ENCODE results near the gene JARID2. TPM values are rescaled to one million over a fixed set of nuclear protein-coding genes. Genes with fewer than 3 reads are reported as not detected.

The JARID2 gene
- total RNA-seq, 1 experiment from 2014 or later, result 6.0 TPM

DNA sequence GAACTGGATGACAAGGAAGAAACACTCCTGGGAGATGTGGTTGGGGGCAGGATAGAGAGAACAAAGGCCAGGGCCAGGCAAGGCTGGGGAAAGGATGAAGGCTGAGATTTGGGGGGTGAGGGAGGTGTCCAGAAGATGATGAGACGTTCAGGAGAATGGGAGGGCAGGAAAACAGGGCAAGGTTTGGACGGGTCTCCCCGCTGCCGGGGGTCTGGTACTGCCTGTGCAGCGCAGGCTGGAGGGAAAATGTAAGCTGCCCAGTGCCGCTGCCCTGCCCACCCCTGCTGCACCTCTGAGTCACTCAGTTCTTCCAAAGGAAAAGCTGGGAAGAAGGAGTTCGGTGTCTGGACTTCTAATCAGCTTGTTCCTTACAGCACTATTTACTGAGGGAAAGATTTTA is 286.1 kb downstream of the JARID2 start:
- ATAC-seq (no peak), DNase-seq (ENCODE audit: low read depth, low spot score) (no peak)
- TF ChIP-seq, protein P1, sequence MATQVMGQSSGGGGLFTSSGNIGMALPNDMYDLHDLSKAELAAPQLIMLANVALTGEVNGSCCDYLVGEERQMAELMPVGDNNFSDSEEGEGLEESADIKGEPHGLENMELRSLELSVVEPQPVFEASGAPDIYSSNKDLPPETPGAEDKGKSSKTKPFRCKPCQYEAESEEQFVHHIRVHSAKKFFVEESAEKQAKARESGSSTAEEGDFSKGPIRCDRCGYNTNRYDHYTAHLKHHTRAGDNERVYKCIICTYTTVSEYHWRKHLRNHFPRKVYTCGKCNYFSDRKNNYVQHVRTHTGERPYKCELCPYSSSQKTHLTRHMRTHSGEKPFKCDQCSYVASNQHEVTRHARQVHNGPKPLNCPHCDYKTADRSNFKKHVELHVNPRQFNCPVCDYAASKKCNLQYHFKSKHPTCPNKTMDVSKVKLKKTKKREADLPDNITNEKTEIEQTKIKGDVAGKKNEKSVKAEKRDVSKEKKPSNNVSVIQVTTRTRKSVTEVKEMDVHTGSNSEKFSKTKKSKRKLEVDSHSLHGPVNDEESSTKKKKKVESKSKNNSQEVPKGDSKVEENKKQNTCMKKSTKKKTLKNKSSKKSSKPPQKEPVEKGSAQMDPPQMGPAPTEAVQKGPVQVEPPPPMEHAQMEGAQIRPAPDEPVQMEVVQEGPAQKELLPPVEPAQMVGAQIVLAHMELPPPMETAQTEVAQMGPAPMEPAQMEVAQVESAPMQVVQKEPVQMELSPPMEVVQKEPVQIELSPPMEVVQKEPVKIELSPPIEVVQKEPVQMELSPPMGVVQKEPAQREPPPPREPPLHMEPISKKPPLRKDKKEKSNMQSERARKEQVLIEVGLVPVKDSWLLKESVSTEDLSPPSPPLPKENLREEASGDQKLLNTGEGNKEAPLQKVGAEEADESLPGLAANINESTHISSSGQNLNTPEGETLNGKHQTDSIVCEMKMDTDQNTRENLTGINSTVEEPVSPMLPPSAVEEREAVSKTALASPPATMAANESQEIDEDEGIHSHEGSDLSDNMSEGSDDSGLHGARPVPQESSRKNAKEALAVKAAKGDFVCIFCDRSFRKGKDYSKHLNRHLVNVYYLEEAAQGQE (IDR thresholded peaks at IDR 0.05; ENCODE audit: insufficient read depth in 1 of 2, low read depth in 2 of 2, low read length in 1 of 2), result no peak
- no peak for TF ChIP-seq SIN3A (IDR thresholded peaks at IDR 0.05; ENCODE audit: borderline replicate concordance, insufficient read depth, low read depth, low read length)
- TF ChIP-seq, protein P2, sequence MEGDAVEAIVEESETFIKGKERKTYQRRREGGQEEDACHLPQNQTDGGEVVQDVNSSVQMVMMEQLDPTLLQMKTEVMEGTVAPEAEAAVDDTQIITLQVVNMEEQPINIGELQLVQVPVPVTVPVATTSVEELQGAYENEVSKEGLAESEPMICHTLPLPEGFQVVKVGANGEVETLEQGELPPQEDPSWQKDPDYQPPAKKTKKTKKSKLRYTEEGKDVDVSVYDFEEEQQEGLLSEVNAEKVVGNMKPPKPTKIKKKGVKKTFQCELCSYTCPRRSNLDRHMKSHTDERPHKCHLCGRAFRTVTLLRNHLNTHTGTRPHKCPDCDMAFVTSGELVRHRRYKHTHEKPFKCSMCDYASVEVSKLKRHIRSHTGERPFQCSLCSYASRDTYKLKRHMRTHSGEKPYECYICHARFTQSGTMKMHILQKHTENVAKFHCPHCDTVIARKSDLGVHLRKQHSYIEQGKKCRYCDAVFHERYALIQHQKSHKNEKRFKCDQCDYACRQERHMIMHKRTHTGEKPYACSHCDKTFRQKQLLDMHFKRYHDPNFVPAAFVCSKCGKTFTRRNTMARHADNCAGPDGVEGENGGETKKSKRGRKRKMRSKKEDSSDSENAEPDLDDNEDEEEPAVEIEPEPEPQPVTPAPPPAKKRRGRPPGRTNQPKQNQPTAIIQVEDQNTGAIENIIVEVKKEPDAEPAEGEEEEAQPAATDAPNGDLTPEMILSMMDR (IDR thresholded peaks at IDR 0.05), result no peak
- no peak for TF ChIP-seq TCF7L2 (IDR thresholded peaks at IDR 0.05; ENCODE audit: low read depth, low read length)
- TF ChIP-seq POLR2AphosphoS5 (IDR thresholded peaks at IDR 0.05; ENCODE audit: low read depth, low read length), result no peak
- intact Hi-C loops (cut with micrococcal nuclease; ENCODE audit: unreplicated experiment) (no loop called here), in situ Hi-C loops (cut with HindIII; ENCODE audit: low pct_unique_long_range_greater_than_20kb, low sequenced_read_pairs) (no loop called here)
- BruUV-seq (replicated peaks), result no TSS peak
- peaks cover 2% of the 10 kb centered on the region; the same call in 1 of the 2 replicates for H3K36me3 ChIP-seq (ENCODE audit: control insufficient read depth, insufficient read depth, low read length)
- no peaks in the 10 kb centered on the region for H3K27me3 ChIP-seq (ENCODE audit: control insufficient read depth, insufficient read depth, low read length)
- H3K4me3 ChIP-seq (ENCODE audit: low read depth in 2 of 2, low read length in 2 of 2), result no peak overlapping the region
- H3K27ac ChIP-seq (ENCODE audit: low read length), result no peak overlapping the region
- no peaks in the 10 kb centered on the region for H3K4me1 ChIP-seq (ENCODE audit: control insufficient read depth, insufficient read depth, low read length)
- CTCF ChIA-PET, result no interaction called here
- POLR2A ChIA-PET, result interaction anchor here (0.6 kb wide), 1 partner anchor 52 kb away, joined by 3 read pairs; no protein-coding TSS in a partner anchor
- no peaks in the 10 kb centered on the region for H3K9me3 ChIP-seq (ENCODE audit: control insufficient read depth, insufficient read depth, low read depth, low read length)

DNA sequence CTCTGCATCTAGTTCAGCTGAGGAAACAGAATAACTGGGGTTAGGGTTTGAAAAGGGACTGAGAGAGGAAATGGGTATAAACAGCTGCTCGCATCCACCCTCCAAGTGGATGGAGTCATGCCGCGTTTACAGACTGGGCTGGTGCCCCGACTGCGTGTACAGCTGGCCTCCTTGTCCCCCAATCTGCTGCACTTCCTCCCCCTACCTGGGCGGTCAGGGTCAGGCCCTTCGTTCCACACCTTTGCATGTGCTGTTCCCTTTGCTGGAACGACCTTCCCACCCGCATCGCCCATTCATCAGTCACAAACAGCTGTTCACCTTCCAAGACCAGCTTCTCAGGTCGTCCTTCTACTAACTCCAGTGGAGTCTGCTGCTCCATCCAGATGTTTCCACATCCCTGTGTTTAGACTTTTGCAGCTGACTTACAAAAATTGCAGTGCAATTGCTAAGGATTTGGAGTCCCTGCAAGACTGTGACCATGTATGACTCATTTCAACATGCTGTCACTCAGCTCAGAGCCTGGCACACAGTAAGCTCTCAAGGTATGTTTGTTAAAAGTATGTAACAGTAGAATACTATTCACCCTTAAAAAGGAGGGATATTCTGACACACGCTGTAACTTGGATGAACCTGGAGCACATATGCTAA is 287.6 kb downstream of the JARID2 start:
- H3K36me3 ChIP-seq (ENCODE audit: control insufficient read depth, insufficient read depth, low read length), result peaks cover 2% of the 10 kb centered on the region; the same call in 1 of the 2 replicates
- in situ Hi-C loops (cut with HindIII; ENCODE audit: low pct_unique_long_range_greater_than_20kb, low sequenced_read_pairs) (no loop called here), intact Hi-C loops (cut with micrococcal nuclease; ENCODE audit: unreplicated experiment) (no loop called here)
- no peak overlapping the region for H3K4me3 ChIP-seq (ENCODE audit: low read depth in 2 of 2, low read length in 2 of 2)
- TF ChIP-seq TCF7L2 (IDR thresholded peaks at IDR 0.05; ENCODE audit: low read depth, low read length), result no peak
- TF ChIP-seq, protein P2 (IDR thresholded peaks at IDR 0.05), result no peak
- no peak for TF ChIP-seq SIN3A (IDR thresholded peaks at IDR 0.05; ENCODE audit: borderline replicate concordance, insufficient read depth, low read depth, low read length)
- TF ChIP-seq, protein P1 (IDR thresholded peaks at IDR 0.05; ENCODE audit: insufficient read depth in 1 of 2, low read depth in 2 of 2, low read length in 1 of 2), result no peak
- TF ChIP-seq POLR2AphosphoS5 (IDR thresholded peaks at IDR 0.05; ENCODE audit: low read depth, low read length), result no peak
- H3K9me3 ChIP-seq (ENCODE audit: control insufficient read depth, insufficient read depth, low read depth, low read length), result no peaks in the 10 kb centered on the region
- H3K4me1 ChIP-seq (ENCODE audit: control insufficient read depth, insufficient read depth, low read length), result no peaks in the 10 kb centered on the region
- no peak for ATAC-seq
- ChIA-PET POLR2A (no interaction called here), CTCF (interaction anchor here (0.7 kb wide), 1 partner anchor 99 kb away, joined by 3 read pairs; no protein-coding TSS in a partner anchor)
- no peak overlapping the region for H3K27ac ChIP-seq (ENCODE audit: low read length)
- no TSS peak for BruUV-seq (replicated peaks)
- H3K27me3 ChIP-seq (ENCODE audit: control insufficient read depth, insufficient read depth, low read length), result no peaks in the 10 kb centered on the region
- DNase-seq (ENCODE audit: low read depth, low spot score), result no peak
